HepG2 (cell line): ENCODE measurements around the gene DRAXIN. TPM values are rescaled to one million over a fixed set of nuclear protein-coding genes. Genes with fewer than 3 reads are reported as not detected.

Experiments
- CBX5 ChIP-seq: sonication (generic); formaldehyde crosslinking; IDR thresholded peaks from 2 replicates; pipeline ENCODE4 v1.4.0; 2020; ENCODE audit warnings: missing genetic modification reagents, borderline replicate concordance
- CREB1 ChIP-seq, 2 experiments: fragments of 450-650 bp in 1 of 2; IDR thresholded peaks; 2 replicates each; pipeline ENCODE4 v1.6.1; 2016 to 2017; ENCODE audit warnings: control low read depth in 1 of 2, mild to moderate bottlenecking in 1 of 2, missing compliant biosample characterization in 1 of 2, missing genetic modification characterization in 1 of 2
- GLI4 ChIP-seq: sonication (generic); formaldehyde crosslinking; IDR thresholded peaks from 2 replicates; pipeline ENCODE4 v1.5.1; 2020; ENCODE audit warnings: missing genetic modification reagents, mild to moderate bottlenecking, moderate library complexity, borderline replicate concordance
- GMEB2 ChIP-seq: IDR thresholded peaks from 2 replicates; pipeline ENCODE4 v1.6.1; 2016; ENCODE audit warnings: missing biosample characterization, missing genetic modification reagents, low read depth
- HOXA9 ChIP-seq: sonication (generic); formaldehyde crosslinking; IDR thresholded peaks from 2 replicates; pipeline ENCODE4 v1.8.1; 2022; ENCODE audit warnings: missing genetic modification reagents, mild to moderate bottlenecking, moderate library complexity, borderline replicate concordance
- KLF12 ChIP-seq: sonication (generic); formaldehyde crosslinking; IDR thresholded peaks from 2 replicates; pipeline ENCODE4 v1.4.0; 2020; ENCODE audit warnings: missing genetic modification reagents, borderline replicate concordance
- PRDM4 ChIP-seq: sonication (generic); formaldehyde crosslinking; IDR thresholded peaks from 2 replicates; pipeline ENCODE4 v1.9.0; 2021; ENCODE audit warnings: missing genetic modification reagents, borderline replicate concordance
- RAD21 ChIP-seq: fragments of 450-650 bp; formaldehyde crosslinking; IDR thresholded peaks from 2 replicates; pipeline ENCODE4 v1.5.0; 2020; ENCODE audit warnings: mild to moderate bottlenecking
- SP5 ChIP-seq: IDR thresholded peaks from 2 replicates; pipeline ENCODE4 v1.6.1; 2016; ENCODE audit warnings: low read depth, borderline replicate concordance
- TOPORS ChIP-seq: sonication (generic); formaldehyde crosslinking; IDR thresholded peaks from 2 replicates; pipeline ENCODE4 v1.8.0; 2023; ENCODE audit warnings: mild to moderate bottlenecking, missing genetic modification reagents
- TRIM24 ChIP-seq: sonication (generic); formaldehyde crosslinking; IDR thresholded peaks from 2 replicates; pipeline ENCODE4 v1.8.0; 2022; ENCODE audit warnings: mild to moderate bottlenecking, missing genetic modification reagents
- ZFYVE20 ChIP-seq: sonication (generic); formaldehyde crosslinking; IDR thresholded peaks from 2 replicates; pipeline ENCODE4 v1.8.0; 2023; ENCODE audit warnings: low read depth, mild to moderate bottlenecking, moderate library complexity, missing genetic modification reagents, borderline replicate concordance
- ZMAT3 ChIP-seq: sonication (generic); formaldehyde crosslinking; conservative IDR thresholded peaks from 2 replicates; pipeline ENCODE4 v1.7.0; 2021; ENCODE audit warnings: missing genetic modification reagents
- ZNF10 ChIP-seq: sonication (generic); formaldehyde crosslinking; IDR thresholded peaks from 2 replicates; pipeline ENCODE4 v1.4.0; 2020; ENCODE audit warnings: mild to moderate bottlenecking, low read depth, missing genetic modification reagents, borderline replicate concordance
- ZNF383 ChIP-seq: sonication (generic); formaldehyde crosslinking; IDR thresholded peaks from 2 replicates; pipeline ENCODE4 v1.4.0; 2020; ENCODE audit warnings: missing genetic modification reagents, mild to moderate bottlenecking, borderline replicate concordance
- ZNF567 ChIP-seq: sonication (generic); formaldehyde crosslinking; IDR thresholded peaks from 2 replicates; pipeline ENCODE4 v1.8.1; 2023; ENCODE audit warnings: mild to moderate bottlenecking, missing genetic modification reagents, borderline replicate concordance
- ZNF691 ChIP-seq: sonication (generic); formaldehyde crosslinking; IDR thresholded peaks from 2 replicates; pipeline ENCODE4 v1.4.0; 2020; ENCODE audit warnings: missing genetic modification reagents, low read depth, mild to moderate bottlenecking, borderline replicate concordance
- ZNF891 ChIP-seq: sonication (generic); formaldehyde crosslinking; IDR thresholded peaks from 2 replicates; pipeline ENCODE4 v1.5.0; 2020; ENCODE audit warnings: mild to moderate bottlenecking, missing genetic modification reagents
- polyA plus RNA-seq, 8 experiments: library from polyadenylated mRNA; depleted of rRNA in 3 of 8; stranded (reverse) in 7 of 8; unstranded in 1 of 8; fragments of >200 nt; fragmentation: Illumina TruSeq in 4 of 8; extraction: Trizol in 4 of 8; gene quantifications; 2 replicates each; pipeline versions ENCODE4 v1.2.1 to v1.2.3, GENCODE V29; 2011 to 2016; ENCODE audit warnings: low read depth in 4 of 8, missing spikeins in 1 of 8, mixed read lengths in 1 of 8; ENCODE audit not compliant: insufficient read depth in 1 of 8
- total RNA-seq, 5 experiments: library from RNA; depleted of rRNA; stranded (reverse); fragments of >200 nt; fragmentation: Illumina TruSeq; extraction: Trizol; gene quantifications; 2 replicates each; pipeline ENCODE4 v1.2.3, GENCODE V29; 2016; ENCODE audit warnings: low read depth in 1 of 5
- TF ChIP-seq, protein P1 (sequence below): sonication (generic); formaldehyde crosslinking; IDR thresholded peaks from 2 replicates; pipeline ENCODE4 v1.5.1; 2020; ENCODE audit warnings: missing genetic modification reagents, mild to moderate bottlenecking, borderline replicate concordance
- TF ChIP-seq, protein P2 (sequence below): sonication (generic); formaldehyde crosslinking; IDR thresholded peaks from 2 replicates; pipeline ENCODE4 v1.8.0; 2022; ENCODE audit warnings: missing genetic modification reagents, mild to moderate bottlenecking, moderate library complexity, borderline replicate concordance

The DRAXIN gene
- total and polyA plus RNA-seq, 2 of the 13 experiments (the other 11 are each of a cell fraction or from before 2014, with no cell fraction given), result 0.02 TPM; not detected in 1

GRCh38 chr1:11681071-11681771 lies 10.3 kb upstream of the DRAXIN start, which contains the start of gene MAD2L2 (continued):
- TF ChIP-seq PRDM4 (CRISPR knock-in tag) (no peak), KLF12 (peak; percentile 80; the same call in 1 of the 2 replicates), GLI4 (no peak), RAD21 (0 out of 2 replicates have a peak, but pooled peaks have one; percentile 6), ZMAT3 (peak; percentile 60; the same call in 1 of the 2 replicates), ZNF567 (CRISPR knock-in tag) (no peak), CBX5 (no peak), ZNF383 (CRISPR knock-in tag) (no peak), ZNF891 (CRISPR knock-in tag) (peak; percentile 4; the same call in 1 of the 2 replicates), TOPORS (no peak), SP5 (CRISPR knock-in tag) (peak; percentile 78), HOXA9 (no peak), TRIM24 (CRISPR knock-in tag) (no peak), CREB1 (IDR thresholded peaks at IDR 0.05) (peak; percentile 62; the same call in 1 of the 2 replicates), CREB1 (CRISPR knock-in tag; IDR thresholded peaks at IDR 0.05) (peak; percentile 62; the same call in 1 of the 2 replicates), ZNF691 (CRISPR knock-in tag) (peak; percentile 83; the same call in 1 of the 2 replicates), ZFYVE20 (CRISPR knock-in tag) (no peak), ZNF10 (CRISPR knock-in tag) (no peak), GMEB2 (CRISPR knock-in tag) (0 out of 2 replicates have a peak, but pooled peaks have one; percentile 28)
- TF ChIP-seq, protein P1, sequence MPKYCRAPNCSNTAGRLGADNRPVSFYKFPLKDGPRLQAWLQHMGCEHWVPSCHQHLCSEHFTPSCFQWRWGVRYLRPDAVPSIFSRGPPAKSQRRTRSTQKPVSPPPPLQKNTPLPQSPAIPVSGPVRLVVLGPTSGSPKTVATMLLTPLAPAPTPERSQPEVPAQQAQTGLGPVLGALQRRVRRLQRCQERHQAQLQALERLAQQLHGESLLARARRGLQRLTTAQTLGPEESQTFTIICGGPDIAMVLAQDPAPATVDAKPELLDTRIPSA (CRISPR knock-in tag), result no peak
- TF ChIP-seq, protein P2, sequence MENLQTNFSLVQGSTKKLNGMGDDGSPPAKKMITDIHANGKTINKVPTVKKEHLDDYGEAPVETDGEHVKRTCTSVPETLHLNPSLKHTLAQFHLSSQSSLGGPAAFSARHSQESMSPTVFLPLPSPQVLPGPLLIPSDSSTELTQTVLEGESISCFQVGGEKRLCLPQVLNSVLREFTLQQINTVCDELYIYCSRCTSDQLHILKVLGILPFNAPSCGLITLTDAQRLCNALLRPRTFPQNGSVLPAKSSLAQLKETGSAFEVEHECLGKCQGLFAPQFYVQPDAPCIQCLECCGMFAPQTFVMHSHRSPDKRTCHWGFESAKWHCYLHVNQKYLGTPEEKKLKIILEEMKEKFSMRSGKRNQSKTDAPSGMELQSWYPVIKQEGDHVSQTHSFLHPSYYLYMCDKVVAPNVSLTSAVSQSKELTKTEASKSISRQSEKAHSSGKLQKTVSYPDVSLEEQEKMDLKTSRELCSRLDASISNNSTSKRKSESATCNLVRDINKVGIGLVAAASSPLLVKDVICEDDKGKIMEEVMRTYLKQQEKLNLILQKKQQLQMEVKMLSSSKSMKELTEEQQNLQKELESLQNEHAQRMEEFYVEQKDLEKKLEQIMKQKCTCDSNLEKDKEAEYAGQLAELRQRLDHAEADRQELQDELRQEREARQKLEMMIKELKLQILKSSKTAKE (CRISPR knock-in tag), result no peak
